GM20000 (cell line): Measurements from ENCODE around the gene SOX11.

Experiments used
- DNase-seq: peaks from one replicate; pipeline ENCODE4 v3.0.0; 2012; ENCODE audit warnings: low spot score
- CTCF ChIP-seq: IDR thresholded peaks from 2 replicates; pipeline ENCODE4 v1.5.1; 2012; ENCODE audit warnings: mild to moderate bottlenecking, control low read depth; ENCODE audit errors: extremely low read depth, missing control alignments

SOX11 gene

GRCh38 chr2:5685225-5685624 lies 7.0 kb upstream of the SOX11 start:
- no peak for DNase-seq
- TF ChIP-seq CTCF = no peak

GRCh38 chr2:5686068-5686467 lies 6.1 kb upstream of the SOX11 start:
- DNase-seq = no peak
- TF ChIP-seq CTCF = no peak

- TF ChIP-seq CTCF = no peak
- DNase-seq = no peak
Observed at GRCh38 chr2:5686536-5686935, 5.6 kb upstream of the SOX11 start.

- no peak for DNase-seq
- no peak for TF ChIP-seq CTCF
Observed at GRCh38 chr2:5689750-5690149, 2.4 kb upstream of the SOX11 start.

GRCh38 chr2:5690286-5690685 lies 1.9 kb upstream of the SOX11 start:
- DNase-seq = no peak
- TF ChIP-seq CTCF = no peak

- TF ChIP-seq CTCF = no peak
- no peak for DNase-seq
Observed at GRCh38 chr2:5690718-5691220, 1.4 kb upstream of the SOX11 start.

GRCh38 chr2:5691221-5691984 lies 781 bp upstream of the SOX11 start:
- TF ChIP-seq CTCF = no peak
- DNase-seq = no peak
